Subcutaneous abdominal adipose tissue (tissue), 5 donors: ENCODE measurements around the gene P2RY11.

Experiments used
- H3K27ac ChIP-seq: one replicate; pipeline ENCODE4 v1.7.0; 2013; ENCODE audit warnings: low read depth, mild to moderate bottlenecking, inconsistent platforms, low read length, moderate library complexity
- H3K27me3 ChIP-seq, 5 donors: one replicate each; pipeline ENCODE4 v1.7.0; 2013; ENCODE audit warnings: low read length in 5 of 5, inconsistent platforms in 1 of 5; ENCODE audit not compliant: control insufficient read depth in 5 of 5, insufficient read depth in 4 of 5
- H3K36me3 ChIP-seq, 5 donors: one replicate each; pipeline ENCODE4 v1.7.0; 2013; ENCODE audit warnings: low read length in 5 of 5; ENCODE audit not compliant: control insufficient read depth in 5 of 5, insufficient read depth in 5 of 5
- H3K4me1 ChIP-seq, 5 donors: one replicate each; pipeline ENCODE4 v1.7.0; 2013; ENCODE audit warnings: low read length in 5 of 5, mild to moderate bottlenecking in 3 of 5, moderate library complexity in 1 of 5; ENCODE audit not compliant: control insufficient read depth in 5 of 5, insufficient read depth in 5 of 5
- H3K4me3 ChIP-seq, 5 donors: one replicate each; pipeline ENCODE4 v1.7.0; 2013; ENCODE audit warnings: low read length in 5 of 5, low read depth in 1 of 5
- H3K9ac ChIP-seq, 5 donors: one replicate each; pipeline ENCODE4 v1.7.0; 2013; ENCODE audit warnings: low read length in 5 of 5, mild to moderate bottlenecking in 4 of 5, moderate library complexity in 3 of 5
- H3K9me3 ChIP-seq, 5 donors: one replicate each; pipeline ENCODE4 v1.7.0; 2013; ENCODE audit warnings: low read length in 5 of 5; ENCODE audit not compliant: control insufficient read depth in 5 of 5
- donor health status: healthy.
- donor health status: healthy.
- donor health status: healthy.
- donor health status: healthy.
- donor health status: healthy.

Gene P2RY11

DNA sequence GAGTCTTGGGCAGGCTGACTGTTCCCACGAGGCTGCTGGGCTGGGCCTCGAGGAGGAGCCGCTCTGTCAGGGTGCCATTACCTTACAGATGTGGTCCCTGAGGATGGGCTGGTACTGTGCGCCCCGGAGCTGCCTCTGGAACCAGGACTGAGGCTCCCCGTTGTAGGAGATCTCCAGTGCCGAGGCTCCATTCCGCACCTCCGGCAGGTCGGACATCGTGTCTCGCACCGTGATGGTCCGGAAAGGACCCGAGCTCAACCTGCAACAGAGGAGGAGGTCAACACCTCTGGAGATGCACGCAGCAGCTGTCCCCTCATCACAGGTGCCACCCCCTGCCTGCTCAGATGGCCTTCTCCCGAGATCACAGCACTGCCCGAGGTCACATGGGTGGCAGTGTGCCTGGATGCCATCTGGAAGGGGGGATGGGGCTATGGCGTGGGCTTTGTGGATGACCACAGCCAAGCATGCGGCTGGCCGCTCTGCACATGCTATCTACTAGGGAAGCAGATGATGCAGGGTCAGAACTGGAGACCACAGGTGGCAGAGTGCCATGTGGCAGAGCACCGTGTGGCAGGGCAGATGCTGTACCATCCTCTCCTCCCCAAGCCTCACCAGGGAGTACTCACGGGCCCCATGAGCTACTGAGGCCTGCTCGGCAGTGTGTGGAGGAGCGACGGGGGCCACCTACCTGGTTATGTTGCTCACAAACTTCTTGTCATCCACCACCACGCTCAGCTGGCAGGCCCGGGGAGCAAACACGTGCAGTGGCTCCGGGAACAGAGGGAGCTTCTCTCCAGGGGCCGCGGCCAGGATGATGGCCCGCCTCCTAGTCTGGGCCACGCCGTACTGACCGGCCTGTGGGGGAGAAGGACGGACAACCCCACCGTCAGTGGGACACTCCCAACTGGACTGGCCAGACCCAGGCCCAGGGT, 26.5 kb downstream of the P2RY11 start:
- Histone ChIP-seq H3K9ac (no peak overlapping the region), H3K27me3 (no peaks in the 10 kb centered on the region), H3K4me1 (peaks cover 0 to 5% (median 0%) of the 10 kb centered on the region in 5 donors), H3K36me3 (peaks cover 4 to 99% (median 91%) of the 10 kb centered on the region in 5 donors), H3K4me3 (no peak overlapping the region), H3K27ac (no peak overlapping the region), H3K9me3 (no peaks in the 10 kb centered on the region)

- no peak overlapping the region for H3K27ac ChIP-seq
- H3K4me3 ChIP-seq, result no peak overlapping the region
- H3K9ac ChIP-seq, result no peak overlapping the region
- H3K36me3 ChIP-seq, result peaks cover 4 to 99% (median 90%) of the 10 kb centered on the region in 5 donors
- H3K9me3 ChIP-seq, result no peaks in the 10 kb centered on the region
- H3K4me1 ChIP-seq, result peaks cover 0 to 5% (median 0%) of the 10 kb centered on the region in 5 donors
- H3K27me3 ChIP-seq, result no peaks in the 10 kb centered on the region
Measured at GRCh38 chr19:10138879-10139795, 27.6 kb downstream of the P2RY11 start.

- Histone ChIP-seq H3K27ac (no peak overlapping the region), H3K27me3 (no peaks in the 10 kb centered on the region), H3K9me3 (no peaks in the 10 kb centered on the region), H3K4me3 (no peak overlapping the region), H3K9ac (no peak overlapping the region), H3K36me3 (peaks cover 4 to 100% (median 92%) of the 10 kb centered on the region in 5 donors), H3K4me1 (peaks cover 0 to 5% (median 0%) of the 10 kb centered on the region in 5 donors)
Measured at GRCh38 chr19:10139952-10140351, 28.5 kb downstream of the P2RY11 start.

DNA sequence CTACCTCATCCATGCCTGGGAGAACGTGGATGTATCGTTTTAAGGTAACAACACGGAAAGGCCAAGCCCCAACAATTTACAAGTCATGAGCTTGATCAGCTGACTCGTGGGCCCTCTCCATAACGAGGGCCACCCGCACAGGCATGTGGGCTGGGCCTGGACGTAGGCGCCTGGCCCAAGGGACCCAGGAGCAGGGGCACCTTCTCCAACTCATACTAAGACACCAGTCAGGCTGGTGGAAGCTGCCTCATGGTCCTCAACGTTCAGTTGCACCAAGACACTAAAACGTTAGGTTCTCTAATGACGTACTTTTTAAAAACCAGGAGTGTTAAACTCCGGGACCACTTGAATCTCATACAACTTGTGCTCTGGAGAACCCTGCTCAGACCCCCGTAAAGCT, 30.0 kb downstream of the P2RY11 start:
- Histone ChIP-seq H3K36me3 (peaks cover 6 to 100% (median 94%) of the 10 kb centered on the region in 5 donors), H3K4me3 (no peak overlapping the region), H3K27ac (no peak overlapping the region), H3K9ac (no peak overlapping the region), H3K27me3 (no peaks in the 10 kb centered on the region), H3K4me1 (peaks cover 0 to 5% (median 0%) of the 10 kb centered on the region in 5 donors), H3K9me3 (no peaks in the 10 kb centered on the region)

DNA sequence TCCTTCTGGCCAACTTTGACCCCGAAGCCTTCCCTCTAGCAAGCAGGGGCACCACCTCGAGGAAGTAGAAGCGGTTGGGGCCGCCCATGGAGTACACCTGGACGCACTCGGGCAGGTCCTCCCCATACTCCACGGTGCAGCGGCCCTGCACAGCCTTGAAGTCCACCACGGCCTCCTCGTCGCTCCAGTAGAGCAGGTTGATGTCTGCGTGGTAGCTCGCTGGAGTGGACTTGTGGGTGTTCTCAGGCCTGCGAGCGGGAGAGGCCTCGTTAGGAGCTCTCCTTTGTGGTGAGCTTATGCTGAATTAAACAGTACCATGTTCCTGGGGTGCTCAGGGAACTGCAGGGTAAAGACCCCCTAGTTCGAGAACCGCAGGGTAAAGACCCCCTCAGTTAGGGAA, 30.5 kb downstream of the P2RY11 start:
- peaks cover 0 to 5% (median 0%) of the 10 kb centered on the region in 5 donors for H3K4me1 ChIP-seq
- no peak overlapping the region for H3K27ac ChIP-seq
- H3K9me3 ChIP-seq, result no peaks in the 10 kb centered on the region
- peaks cover 6 to 100% (median 92%) of the 10 kb centered on the region in 5 donors for H3K36me3 ChIP-seq
- H3K4me3 ChIP-seq, result no peak overlapping the region
- H3K27me3 ChIP-seq, result no peaks in the 10 kb centered on the region
- H3K9ac ChIP-seq, result no peak overlapping the region

GRCh38 chr19:10142701-10143375, 31.3 kb downstream of the P2RY11 start:
- Histone ChIP-seq H3K4me3 (no peak overlapping the region), H3K9ac (no peak overlapping the region), H3K27ac (no peak overlapping the region), H3K4me1 (no peaks in the 10 kb centered on the region), H3K9me3 (no peaks in the 10 kb centered on the region), H3K27me3 (no peaks in the 10 kb centered on the region), H3K36me3 (peaks cover 6 to 99% (median 85%) of the 10 kb centered on the region in 5 donors)

DNA sequence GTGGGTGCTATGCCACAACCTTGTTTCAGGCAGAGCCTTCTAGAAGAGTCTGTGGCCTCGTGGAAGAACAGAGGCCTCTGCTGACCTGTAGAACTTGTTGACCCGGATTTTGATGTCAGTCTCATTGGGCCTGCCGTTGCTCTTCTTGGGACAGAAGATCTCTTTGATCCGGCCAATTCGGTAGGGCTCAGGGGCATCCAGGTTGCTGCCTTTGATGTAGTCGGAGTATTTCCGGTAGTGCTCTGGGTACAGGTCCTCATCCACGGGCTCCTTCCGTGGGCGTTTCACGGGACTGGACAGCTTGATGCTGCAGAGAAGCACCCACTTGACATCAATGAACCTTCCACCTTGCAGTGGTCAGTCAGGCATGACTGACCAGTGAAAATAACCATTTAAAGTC, 32.2 kb downstream of the P2RY11 start:
- no peaks in the 10 kb centered on the region for H3K27me3 ChIP-seq
- no peak overlapping the region for H3K4me3 ChIP-seq
- no peak overlapping the region for H3K27ac ChIP-seq
- H3K4me1 ChIP-seq, result no peaks in the 10 kb centered on the region
- H3K36me3 ChIP-seq, result peaks cover 6 to 94% (median 80%) of the 10 kb centered on the region in 5 donors
- H3K9ac ChIP-seq, result no peak overlapping the region
- H3K9me3 ChIP-seq, result no peaks in the 10 kb centered on the region

GRCh38 chr19:10144361-10144760, 32.9 kb downstream of the P2RY11 start:
- no peak overlapping the region for H3K4me3 ChIP-seq
- H3K9me3 ChIP-seq, result no peaks in the 10 kb centered on the region
- H3K4me1 ChIP-seq, result no peaks in the 10 kb centered on the region
- H3K27ac ChIP-seq, result no peak overlapping the region
- H3K36me3 ChIP-seq, result peaks cover 6 to 93% (median 78%) of the 10 kb centered on the region in 5 donors
- no peaks in the 10 kb centered on the region for H3K27me3 ChIP-seq
- no peak overlapping the region for H3K9ac ChIP-seq

DNA sequence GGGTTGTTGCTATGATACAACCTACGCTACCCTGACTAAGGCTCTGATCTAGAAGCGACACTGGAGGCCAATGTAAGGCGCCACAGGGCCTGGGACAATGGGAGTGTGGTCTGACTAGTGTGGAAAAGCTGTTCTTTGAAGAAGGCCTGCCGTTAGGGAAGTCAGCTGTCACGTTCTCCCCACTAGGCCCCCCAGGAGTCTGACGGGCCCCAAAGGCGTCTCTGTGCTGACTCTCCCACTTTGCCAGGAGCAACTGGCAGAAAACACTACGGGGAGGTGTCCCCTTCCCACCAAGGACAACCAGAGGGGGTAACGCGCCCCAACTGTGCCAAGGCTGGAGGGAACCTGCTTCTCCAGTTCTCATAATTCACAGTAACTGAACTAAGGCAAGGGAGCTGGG, 33.5 kb downstream of the P2RY11 start:
- Histone ChIP-seq H3K4me3 (no peak overlapping the region), H3K9me3 (no peaks in the 10 kb centered on the region), H3K27me3 (no peaks in the 10 kb centered on the region), H3K27ac (no peak overlapping the region), H3K9ac (no peak overlapping the region), H3K36me3 (peaks cover 9 to 93% (median 78%) of the 10 kb centered on the region in 5 donors), H3K4me1 (no peaks in the 10 kb centered on the region)
